ENCODE data around the gene DEF6. TPM values are rescaled to one million over a fixed set of nuclear protein-coding genes. Genes with fewer than 3 reads are reported as not detected.

DEF6 gene
- total and polyA plus RNA-seq, 2 of the 13 experiments (the other 11 are each of a cell fraction or from before 2014, with no cell fraction given) = 5.2 to 10.0 TPM

GRCh38 chr6:35342258-35343091 is 44.9 kb downstream of the DEF6 start, which contains the start of gene PPARD (continued):
- TF ChIP-seq ZNF777 (CRISPR knock-in tag; IDR thresholded peaks at IDR 0.05) (peak; percentile 61), ZNF205 (CRISPR knock-in tag; IDR thresholded peaks at IDR 0.05) (peak; percentile 75; the same call in 1 of the 2 replicates), CSRNP1 (CRISPR knock-in tag; IDR thresholded peaks at IDR 0.05) (no peak; the same call in none of the 2 replicates), HOXA5 (CRISPR knock-in tag; IDR thresholded peaks at IDR 0.05) (peak; percentile 44), PPARG (CRISPR knock-in tag; conservative IDR thresholded peaks at IDR 0.05) (peak; percentile 82), ZSCAN21 (CRISPR knock-in tag; IDR thresholded peaks at IDR 0.05; ENCODE audit: borderline replicate concordance) (peak; percentile 71; the same call in 1 of the 2 replicates), ZNF766 (CRISPR knock-in tag; IDR thresholded peaks at IDR 0.05; ENCODE audit: borderline replicate concordance) (0 out of 2 replicates have a peak, but pooled peaks have one; percentile 37), ZNF101 (CRISPR knock-in tag; IDR thresholded peaks at IDR 0.05; ENCODE audit: borderline replicate concordance, low read depth) (no peak), MAFF (IDR thresholded peaks at IDR 0.05; ENCODE audit: low read depth, low read length) (0 out of 2 replicates have a peak, but pooled peaks have one; percentile 4), NFKBIZ (CRISPR knock-in tag; IDR thresholded peaks at IDR 0.05) (no peak), KLF9 (CRISPR knock-in tag; IDR thresholded peaks at IDR 0.05; ENCODE audit: low read depth) (peak; percentile 95; the same call in 1 of the 2 replicates), ZNF850 (CRISPR knock-in tag; conservative IDR thresholded peaks at IDR 0.05) (no peak), RAD51 (IDR thresholded peaks at IDR 0.05; ENCODE audit: borderline replicate concordance) (no peak), TFDP1 (CRISPR knock-in tag; IDR thresholded peaks at IDR 0.05; ENCODE audit: borderline replicate concordance) (peak; percentile 59; the same call in 1 of the 2 replicates), PHF21A (CRISPR knock-in tag; IDR thresholded peaks at IDR 0.05) (peak; percentile 81; the same call in 1 of the 2 replicates), ZMYM4 (CRISPR knock-in tag; IDR thresholded peaks at IDR 0.05) (peak; percentile 92), REL (CRISPR knock-in tag; conservative IDR thresholded peaks at IDR 0.05) (peak; percentile 75; the same call in 1 of the 2 replicates), FOXO1 (CRISPR knock-in tag; IDR thresholded peaks at IDR 0.05) (peak; percentile 80), HOXA7 (CRISPR knock-in tag; IDR thresholded peaks at IDR 0.05) (no peak)
- TF ChIP-seq, protein P1, sequence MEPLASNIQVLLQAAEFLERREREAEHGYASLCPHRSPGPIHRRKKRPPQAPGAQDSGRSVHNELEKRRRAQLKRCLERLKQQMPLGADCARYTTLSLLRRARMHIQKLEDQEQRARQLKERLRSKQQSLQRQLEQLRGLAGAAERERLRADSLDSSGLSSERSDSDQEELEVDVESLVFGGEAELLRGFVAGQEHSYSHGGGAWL (CRISPR knock-in tag; IDR thresholded peaks at IDR 0.05) = peak; percentile 78; the same call in 1 of the 2 replicates
- TF ChIP-seq, protein P2, sequence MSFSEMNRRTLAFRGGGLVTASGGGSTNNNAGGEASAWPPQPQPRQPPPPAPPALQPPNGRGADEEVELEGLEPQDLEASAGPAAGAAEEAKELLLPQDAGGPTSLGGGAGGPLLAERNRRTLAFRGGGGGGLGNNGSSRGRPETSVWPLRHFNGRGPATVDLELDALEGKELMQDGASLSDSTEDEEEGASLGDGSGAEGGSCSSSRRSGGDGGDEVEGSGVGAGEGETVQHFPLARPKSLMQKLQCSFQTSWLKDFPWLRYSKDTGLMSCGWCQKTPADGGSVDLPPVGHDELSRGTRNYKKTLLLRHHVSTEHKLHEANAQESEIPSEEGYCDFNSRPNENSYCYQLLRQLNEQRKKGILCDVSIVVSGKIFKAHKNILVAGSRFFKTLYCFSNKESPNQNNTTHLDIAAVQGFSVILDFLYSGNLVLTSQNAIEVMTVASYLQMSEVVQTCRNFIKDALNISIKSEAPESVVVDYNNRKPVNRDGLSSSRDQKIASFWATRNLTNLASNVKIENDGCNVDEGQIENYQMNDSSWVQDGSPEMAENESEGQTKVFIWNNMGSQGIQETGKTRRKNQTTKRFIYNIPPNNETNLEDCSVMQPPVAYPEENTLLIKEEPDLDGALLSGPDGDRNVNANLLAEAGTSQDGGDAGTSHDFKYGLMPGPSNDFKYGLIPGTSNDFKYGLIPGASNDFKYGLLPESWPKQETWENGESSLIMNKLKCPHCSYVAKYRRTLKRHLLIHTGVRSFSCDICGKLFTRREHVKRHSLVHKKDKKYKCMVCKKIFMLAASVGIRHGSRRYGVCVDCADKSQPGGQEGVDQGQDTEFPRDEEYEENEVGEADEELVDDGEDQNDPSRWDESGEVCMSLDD (CRISPR knock-in tag; IDR thresholded peaks at IDR 0.05; ENCODE audit: borderline replicate concordance) = peak; percentile 76
- TF ChIP-seq, protein P3, sequence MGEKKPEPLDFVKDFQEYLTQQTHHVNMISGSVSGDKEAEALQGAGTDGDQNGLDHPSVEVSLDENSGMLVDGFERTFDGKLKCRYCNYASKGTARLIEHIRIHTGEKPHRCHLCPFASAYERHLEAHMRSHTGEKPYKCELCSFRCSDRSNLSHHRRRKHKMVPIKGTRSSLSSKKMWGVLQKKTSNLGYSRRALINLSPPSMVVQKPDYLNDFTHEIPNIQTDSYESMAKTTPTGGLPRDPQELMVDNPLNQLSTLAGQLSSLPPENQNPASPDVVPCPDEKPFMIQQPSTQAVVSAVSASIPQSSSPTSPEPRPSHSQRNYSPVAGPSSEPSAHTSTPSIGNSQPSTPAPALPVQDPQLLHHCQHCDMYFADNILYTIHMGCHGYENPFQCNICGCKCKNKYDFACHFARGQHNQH (CRISPR knock-in tag; IDR thresholded peaks at IDR 0.05) = peak; percentile 90

Data from HepG2 (cell line).